LNCaP clone FGC (cell line): ENCODE measurements around the gene MAD1L1.

Source experiments
- DNase-seq: peaks from one replicate; pipeline ENCODE4 v3.0.0-alpha.2; 2011; ENCODE audit warnings: low read depth
- H3K4me3 ChIP-seq: 2 replicates; pipeline ENCODE4 v1.5.1; 2011; ENCODE audit warnings: mild to moderate bottlenecking, low read depth, low read length, control low read depth
- TF ChIP-seq, protein P1 (sequence below): IDR thresholded peaks from 2 replicates; pipeline ENCODE4 v1.5.1; 2012; ENCODE audit warnings: mild to moderate bottlenecking; ENCODE audit not compliant: control insufficient read depth, insufficient read depth; ENCODE audit errors: extremely low read depth

The MAD1L1 gene

DNA sequence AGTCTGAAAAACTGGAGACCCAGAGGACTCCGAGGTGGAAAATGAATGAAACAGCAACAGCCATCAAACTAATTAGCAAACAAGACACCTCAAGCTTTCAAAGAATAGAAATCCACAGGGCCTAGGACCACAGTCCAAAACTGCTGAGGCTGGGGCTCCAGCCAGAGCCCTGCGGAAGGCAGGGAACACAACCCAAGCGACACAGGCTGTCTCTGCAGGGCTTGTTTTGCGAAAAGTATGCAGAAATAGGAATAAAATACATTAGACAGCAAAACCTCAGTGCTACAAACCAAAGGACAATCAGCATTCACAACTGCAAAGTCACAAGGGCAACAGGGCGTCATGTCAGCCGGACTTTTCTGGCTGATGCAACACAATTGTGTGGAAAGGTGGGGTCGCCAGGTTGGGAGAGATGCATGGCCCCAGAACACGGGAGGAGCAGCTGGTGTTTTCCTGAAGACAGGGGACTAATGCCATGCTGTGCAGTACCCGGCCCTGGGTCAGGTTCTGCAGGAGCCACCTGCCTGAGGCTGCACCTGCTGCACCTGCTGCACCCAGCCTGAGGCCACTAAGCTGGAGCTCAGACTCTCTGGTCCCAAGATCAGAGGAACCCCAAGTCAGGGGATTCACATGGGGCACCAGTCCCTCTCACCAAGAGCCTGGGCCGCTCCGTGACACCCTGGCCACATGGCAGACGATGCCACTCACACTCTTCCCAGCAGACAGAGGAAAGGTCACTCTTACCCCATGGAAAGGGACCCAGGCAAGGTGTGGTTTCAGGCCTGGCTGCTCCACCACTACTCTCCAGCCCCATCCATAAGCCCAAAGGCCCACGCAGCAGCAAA, 74.2 kb downstream of the MAD1L1 start:
- no peak overlapping the region for H3K4me3 ChIP-seq
- TF ChIP-seq, protein P1, sequence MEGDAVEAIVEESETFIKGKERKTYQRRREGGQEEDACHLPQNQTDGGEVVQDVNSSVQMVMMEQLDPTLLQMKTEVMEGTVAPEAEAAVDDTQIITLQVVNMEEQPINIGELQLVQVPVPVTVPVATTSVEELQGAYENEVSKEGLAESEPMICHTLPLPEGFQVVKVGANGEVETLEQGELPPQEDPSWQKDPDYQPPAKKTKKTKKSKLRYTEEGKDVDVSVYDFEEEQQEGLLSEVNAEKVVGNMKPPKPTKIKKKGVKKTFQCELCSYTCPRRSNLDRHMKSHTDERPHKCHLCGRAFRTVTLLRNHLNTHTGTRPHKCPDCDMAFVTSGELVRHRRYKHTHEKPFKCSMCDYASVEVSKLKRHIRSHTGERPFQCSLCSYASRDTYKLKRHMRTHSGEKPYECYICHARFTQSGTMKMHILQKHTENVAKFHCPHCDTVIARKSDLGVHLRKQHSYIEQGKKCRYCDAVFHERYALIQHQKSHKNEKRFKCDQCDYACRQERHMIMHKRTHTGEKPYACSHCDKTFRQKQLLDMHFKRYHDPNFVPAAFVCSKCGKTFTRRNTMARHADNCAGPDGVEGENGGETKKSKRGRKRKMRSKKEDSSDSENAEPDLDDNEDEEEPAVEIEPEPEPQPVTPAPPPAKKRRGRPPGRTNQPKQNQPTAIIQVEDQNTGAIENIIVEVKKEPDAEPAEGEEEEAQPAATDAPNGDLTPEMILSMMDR = no peak
- DNase-seq = no peak

DNA sequence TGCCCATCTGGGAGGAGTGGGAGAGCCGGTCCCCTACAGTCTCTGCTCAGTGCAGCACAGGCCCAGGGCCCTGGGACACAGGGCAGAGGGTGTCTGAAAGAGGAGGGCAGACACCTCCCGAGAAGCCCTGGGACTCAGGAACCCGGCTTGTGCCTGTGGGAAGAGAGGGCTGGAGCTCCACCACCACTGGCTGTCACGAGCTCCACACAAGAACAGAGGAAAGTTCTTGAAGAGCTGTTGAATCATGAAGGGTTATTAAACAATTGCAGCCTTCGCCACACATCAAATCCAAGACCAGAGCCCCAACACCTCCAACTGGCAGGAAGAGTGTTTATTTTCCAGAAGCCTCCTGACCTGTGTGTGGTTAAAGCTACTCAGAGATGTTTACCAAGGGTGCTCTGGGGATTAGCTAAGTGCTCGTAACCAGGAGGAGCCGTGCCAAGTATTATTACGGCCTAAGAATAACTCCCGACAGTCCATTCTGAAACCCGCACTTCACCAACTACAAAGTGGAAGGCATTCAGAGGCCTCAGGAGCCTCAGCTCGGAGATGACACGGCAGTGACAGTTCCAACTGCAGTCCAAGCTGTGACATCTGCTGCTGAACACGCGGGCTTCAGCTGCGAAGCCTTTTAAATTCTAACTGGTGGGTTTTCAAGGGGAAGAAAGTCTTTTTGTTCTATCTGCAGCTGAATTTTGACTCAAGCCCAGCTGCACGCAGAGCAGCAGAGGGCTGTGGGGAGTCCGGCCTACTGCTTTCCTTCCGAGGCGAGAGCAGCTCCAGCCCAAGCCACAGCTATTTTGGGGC, 75.1 kb downstream of the MAD1L1 start:
- DNase-seq = peak; percentile 93

DNA sequence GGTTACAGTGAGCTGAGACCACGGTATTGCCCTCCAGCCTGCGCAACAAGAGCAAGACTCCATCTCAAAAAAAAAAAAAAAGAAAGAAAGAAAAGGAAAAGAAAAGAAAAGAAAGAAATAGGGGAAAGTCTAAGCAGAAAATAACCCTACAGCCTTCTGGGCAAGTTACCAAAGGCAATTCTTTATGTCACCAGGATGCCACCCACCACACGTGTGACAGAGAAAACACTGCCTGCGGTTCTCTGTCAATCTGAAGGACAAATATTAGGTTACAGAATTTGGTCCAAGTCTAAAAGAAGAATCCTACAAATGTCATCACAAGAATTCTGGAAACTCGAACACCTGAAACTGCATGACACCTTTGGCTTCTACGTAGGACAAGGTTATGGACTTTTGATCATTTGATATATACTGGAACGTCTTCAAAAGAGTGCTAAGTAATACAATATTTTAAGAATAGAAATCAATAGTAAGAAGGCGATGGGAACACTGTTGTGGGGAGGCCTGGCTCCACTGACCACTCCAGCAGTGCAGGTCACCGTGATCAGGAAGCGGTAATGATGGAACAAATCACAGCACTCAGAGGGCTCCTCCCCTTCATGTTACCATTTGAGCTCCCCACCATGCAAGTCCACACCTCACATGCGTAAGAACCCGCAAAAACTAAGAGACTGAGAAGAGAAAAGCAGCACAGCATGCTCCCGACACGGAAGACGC, 75.8 kb downstream of the MAD1L1 start:
- H3K4me3 ChIP-seq = no peak overlapping the region
- no peak for DNase-seq
- TF ChIP-seq, protein P1 = no peak

More for the DNA sequence above, 75.1 kb downstream of the MAD1L1 start:
- TF ChIP-seq, protein P1 = no peak
- no peak overlapping the region for H3K4me3 ChIP-seq

DNA sequence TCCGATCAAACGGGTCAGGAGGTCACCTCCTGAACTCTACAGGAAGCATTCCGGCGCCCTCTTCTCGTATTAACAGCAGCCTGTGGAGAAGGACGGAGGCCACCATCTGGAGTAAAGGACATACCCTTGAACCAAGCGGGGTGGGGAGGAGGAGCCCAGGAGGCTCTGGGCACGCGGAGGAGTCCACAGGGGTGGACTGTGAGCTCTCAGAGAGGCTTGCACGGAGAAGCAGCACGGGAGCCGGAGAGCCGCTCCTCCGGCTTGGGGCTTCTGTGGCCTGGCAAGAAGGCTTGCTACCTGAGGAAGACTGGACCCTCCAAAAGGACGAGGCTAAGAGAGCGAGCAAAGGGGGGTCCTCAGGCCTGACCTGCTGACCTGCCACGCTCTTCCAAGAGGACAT, 77.9 kb downstream of the MAD1L1 start:
- DNase-seq = no peak
- H3K4me3 ChIP-seq = no peak overlapping the region
- TF ChIP-seq, protein P1 = no peak

DNA sequence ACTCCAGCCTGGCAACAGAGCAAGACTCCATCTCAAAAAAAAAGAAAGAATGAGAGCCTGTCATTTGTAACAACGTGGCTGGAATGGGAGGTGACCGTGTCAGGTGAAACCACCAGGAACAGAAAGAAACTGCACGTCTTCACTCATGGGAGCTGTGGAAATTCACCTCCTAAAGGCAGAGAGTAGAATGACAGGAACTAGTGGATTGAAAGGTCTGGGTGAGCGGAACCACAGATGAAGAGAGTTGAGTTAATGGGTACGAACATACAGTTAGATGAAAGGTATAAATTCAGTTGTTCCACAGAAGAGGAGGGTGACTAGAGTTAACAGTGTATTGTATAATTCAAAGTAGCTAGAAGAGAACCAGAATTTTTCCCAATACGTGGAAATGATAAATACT, 78.6 kb downstream of the MAD1L1 start:
- DNase-seq = no peak

DNA sequence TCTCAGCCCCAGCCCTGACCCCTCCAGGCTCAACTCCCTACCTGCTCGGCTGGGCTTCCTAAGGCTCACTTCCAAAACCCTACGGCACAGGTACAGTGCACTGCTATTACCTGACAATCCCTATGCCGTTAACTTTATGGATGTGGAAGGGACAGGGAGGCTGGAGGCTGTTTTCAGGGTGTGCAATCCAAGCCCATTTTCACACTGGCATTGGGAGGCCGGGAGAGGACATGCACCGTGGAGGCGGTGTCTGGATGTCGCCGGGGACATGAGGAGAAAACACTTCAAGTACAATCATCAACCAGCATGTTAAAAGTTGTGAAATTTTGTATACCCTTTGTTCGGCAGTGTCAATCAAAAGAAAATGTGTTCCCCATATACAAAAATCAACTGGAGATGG, 80.1 kb downstream of the MAD1L1 start:
- TF ChIP-seq, protein P1 = no peak
- DNase-seq = no peak

More for the DNA sequence above, 78.6 kb downstream of the MAD1L1 start:
- TF ChIP-seq, protein P1 = no peak
- no peak overlapping the region for H3K4me3 ChIP-seq

More for the DNA sequence above, 80.1 kb downstream of the MAD1L1 start:
- no peak overlapping the region for H3K4me3 ChIP-seq
